Activated T-cell treated with anti-CD3 and anti-CD28 coated beads for 4 hours (primary cell): ENCODE results near the gene C1QTNF2.
"Not testable (repeated sequence)": the region's sequence is repeated elsewhere in the genome, so short reads cannot be mapped to it uniquely, and the experiment has no call there.

Experiments
- DNase-seq: peaks from one replicate; pipeline ENCODE4 v3.0.0-alpha.2; 2020

Gene C1QTNF2

GRCh38 chr5:160370713-160371034 is 248 bp upstream of the C1QTNF2 start:
- DNase-seq: no peak

- no peak for DNase-seq
Observed at GRCh38 chr5:160367885-160368284, 2.5 kb downstream of the C1QTNF2 start.

GRCh38 chr5:160367261-160367660 is 3.2 kb downstream of the C1QTNF2 start:
- DNase-seq: no peak

DNA sequence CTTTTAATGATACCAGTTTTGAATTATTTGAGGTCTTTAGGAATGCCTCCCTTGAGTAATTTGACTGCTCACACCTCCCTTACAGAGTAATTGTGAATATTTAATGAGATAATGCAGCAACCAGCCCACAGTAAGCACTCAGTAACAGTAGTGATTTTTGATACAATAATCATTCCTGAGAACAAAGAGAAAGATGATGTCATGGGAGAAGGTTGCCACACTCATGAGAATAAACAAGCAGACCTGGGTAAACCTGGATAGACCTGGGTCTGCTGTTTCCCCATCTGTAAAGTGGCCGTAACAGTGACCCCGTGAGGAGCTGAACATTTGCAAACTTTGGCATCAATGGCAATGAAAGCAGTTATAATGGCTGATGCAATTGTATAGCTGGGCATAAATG is 4.2 kb downstream of the C1QTNF2 start:
- DNase-seq: no peak

DNA sequence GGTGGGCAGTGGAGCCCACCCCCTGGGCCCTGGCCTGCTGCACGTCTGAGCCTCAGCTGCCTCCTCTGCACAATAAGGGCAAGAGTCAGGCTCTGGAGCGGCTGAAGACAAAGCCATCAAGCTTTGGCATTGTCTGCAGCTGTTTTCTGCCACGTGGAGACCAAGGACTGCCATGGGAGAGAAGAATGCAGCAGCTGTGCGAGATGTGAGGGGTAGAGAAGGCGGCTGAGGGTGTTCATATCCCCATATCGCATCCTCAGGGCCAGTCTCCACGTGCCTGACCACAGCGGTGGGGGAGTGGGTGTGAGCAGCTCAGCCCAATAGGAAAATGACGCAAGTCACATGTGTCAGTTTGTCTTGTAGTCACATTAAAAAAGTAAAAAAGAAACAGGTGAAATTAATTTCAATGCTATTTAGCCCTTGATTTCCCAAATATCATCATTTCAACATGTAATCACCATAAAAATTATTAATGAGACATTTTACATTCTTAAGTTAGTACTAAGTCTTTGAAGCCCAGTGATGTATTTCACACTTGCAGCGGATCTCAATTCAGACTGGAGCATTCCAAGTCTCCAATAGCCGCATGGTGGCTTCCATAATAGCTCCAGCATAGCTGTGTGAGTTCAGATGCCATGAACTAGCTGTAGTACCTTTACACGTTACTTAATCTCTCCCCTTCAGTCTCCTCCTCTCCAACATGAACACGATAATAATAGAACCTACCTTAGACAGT is 6.6 kb downstream of the C1QTNF2 start:
- no peak for DNase-seq

DNA sequence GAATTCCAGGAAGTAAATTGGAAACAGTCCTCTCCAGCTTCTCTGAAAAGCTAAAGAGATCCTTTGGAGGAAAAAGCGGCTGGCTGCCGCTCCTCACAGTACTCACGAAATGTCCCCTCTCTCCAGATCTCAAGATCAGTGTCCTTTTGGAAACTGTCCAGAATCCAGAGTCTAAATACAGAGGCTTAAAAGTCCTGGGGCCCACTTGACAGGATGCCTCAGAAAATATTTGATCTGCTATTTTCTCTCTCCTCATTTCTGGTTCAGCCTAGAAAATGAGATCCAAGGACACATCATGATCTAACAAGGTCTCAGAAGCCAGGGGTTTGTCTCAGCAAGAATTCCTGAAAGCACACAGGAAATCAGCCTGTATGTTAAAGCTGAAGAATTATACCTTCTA is 7.2 kb downstream of the C1QTNF2 start:
- no peak for DNase-seq

GRCh38 chr5:160361624-160362228 is 8.7 kb downstream of the C1QTNF2 start:
- no peak for DNase-seq

DNA sequence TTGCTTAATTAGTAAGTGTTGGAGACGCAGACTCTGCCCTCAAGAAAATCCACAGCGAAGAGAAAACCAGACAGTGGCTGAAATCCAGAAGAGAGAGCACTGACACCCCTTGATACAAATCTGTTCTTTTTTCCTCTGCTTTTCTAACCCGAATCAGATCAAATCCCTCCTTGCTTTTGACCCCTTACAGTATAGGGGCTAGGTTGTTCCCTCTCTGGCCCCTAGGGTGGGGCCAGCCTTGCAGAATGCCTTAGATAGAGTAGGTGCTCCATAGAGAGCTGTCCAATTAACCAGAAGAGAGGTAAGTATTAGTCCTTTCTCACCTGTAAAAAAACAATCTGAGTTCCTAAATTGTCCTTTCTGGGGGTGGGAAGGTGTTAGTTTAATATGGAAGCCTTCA is 10.1 kb downstream of the C1QTNF2 start:
- DNase-seq: no peak

DNA sequence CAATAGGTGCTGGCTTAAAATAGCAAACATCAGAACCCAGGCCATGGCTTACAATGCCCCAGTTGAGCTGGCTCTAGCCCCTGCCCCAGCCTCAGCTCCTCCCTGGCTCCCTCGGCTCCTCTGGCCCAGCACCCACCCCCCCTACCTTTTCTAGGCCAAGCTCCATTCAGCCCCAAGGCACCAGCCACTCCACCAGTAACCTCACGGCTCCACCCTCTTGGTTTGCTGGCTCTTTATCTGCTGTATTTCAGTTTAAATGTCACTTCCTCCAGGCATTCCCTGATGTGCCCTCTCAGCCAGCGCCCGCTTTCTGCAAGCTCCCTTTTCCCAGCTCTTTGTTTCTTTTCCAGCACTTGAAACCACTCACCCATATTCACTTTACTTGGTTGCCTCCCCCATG is 10.6 kb downstream of the C1QTNF2 start:
- no peak for DNase-seq

- DNase-seq: no peak
Observed at GRCh38 chr5:160359242-160359641, 11.2 kb downstream of the C1QTNF2 start.

- DNase-seq: no peak
Observed at GRCh38 chr5:160357861-160358411, 12.5 kb downstream of the C1QTNF2 start.

DNA sequence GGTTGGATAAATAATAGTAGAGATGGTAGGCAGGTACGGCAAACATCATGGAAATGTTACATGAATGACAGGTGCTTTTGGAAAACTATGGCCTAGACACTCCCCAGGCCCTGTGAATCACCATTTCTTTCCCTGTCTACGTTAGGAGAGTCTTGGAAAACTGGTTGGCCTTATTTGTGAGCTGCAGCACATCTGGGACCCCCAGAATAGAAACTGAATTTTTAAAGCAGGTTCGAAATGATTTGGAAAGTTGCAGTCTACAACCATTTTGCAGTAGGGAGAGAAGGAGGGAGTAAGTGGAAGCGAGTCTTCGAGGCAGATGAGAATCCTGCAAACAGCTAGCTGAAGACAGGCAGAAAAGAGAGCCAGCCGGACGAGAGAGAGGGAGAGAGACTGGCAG is 13.0 kb downstream of the C1QTNF2 start:
- DNase-seq: no peak

DNA sequence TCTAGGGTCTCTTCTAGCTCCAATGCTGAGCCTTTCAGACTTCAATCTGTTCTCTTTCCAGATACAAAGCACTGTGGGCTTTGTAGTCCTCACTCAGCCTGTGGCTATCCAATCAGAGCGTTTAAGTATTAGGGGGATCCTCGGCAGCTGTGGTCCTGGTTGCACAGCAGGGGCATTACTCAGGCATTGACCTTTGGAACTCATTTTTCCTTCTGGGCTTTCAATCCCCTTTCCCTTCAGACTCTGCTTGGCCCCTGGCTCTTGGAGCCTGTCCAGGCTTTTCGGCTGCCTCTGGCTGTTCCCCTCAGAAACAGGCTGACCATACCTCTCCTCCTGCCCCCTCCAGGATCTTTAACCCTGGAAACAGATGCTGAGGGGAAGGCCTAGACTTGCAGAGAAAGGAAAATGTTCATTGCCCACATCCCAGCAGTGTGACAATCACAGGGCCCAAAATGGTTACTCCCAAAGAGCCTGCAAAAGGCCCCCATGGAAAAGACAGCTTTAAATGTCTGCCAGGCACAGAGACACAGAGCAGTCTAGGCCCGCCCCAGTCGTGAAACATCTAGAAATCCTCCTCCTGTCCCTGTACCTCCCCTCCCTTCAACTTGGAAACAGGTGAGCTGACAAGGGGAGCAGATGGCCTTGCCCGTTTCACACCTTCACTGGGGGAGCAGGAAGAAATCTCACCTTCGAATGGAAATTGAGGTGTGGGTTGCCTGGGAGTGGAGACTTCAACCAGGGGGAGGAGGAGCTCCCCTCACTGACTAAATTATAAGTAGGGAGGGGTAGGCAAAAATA is 13.7 kb downstream of the C1QTNF2 start:
- DNase-seq: no peak

- no peak for DNase-seq
Observed at GRCh38 chr5:160354666-160355065, 15.8 kb downstream of the C1QTNF2 start.

- DNase-seq: no peak
Observed at GRCh38 chr5:160353379-160353778, 17.0 kb downstream of the C1QTNF2 start.

DNA sequence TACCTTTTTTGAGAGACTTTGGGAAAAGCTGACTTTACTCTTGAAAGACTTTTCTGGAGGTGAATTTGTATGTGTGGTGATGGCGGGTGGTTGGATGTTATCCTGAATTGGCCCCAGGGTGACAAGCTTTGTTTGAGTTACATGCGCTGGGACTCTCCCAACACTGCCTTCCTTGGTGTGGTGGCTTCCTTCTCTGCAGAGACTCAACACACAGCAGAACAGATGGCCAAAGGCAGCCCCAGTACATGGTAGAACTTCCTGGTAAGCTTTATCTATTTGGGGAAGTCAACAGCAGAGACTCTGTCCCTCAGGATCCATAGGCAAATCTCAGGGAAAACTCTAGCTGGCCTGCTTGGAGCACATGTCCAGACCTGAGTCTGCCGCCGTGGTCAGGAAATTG is 18.1 kb downstream of the C1QTNF2 start:
- DNase-seq: no peak

DNA sequence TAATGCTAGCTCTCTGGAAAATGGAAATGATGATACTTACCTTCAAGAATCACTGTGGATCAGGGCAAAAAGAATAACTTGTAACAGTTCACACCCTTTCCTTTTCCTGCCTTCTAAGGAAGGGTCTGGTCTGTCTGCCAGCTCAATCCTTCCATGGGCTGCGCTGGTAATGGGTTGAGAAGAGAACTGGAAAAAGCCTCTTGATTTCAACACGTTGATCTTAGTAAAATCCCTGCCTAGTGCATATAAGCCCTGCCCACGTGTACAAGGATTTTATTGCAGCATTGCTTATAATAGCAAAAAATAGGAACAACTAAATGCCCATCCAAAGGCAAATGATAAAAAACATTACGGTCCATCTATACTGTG is 20.5 kb downstream of the C1QTNF2 start:
- no peak for DNase-seq

DNA sequence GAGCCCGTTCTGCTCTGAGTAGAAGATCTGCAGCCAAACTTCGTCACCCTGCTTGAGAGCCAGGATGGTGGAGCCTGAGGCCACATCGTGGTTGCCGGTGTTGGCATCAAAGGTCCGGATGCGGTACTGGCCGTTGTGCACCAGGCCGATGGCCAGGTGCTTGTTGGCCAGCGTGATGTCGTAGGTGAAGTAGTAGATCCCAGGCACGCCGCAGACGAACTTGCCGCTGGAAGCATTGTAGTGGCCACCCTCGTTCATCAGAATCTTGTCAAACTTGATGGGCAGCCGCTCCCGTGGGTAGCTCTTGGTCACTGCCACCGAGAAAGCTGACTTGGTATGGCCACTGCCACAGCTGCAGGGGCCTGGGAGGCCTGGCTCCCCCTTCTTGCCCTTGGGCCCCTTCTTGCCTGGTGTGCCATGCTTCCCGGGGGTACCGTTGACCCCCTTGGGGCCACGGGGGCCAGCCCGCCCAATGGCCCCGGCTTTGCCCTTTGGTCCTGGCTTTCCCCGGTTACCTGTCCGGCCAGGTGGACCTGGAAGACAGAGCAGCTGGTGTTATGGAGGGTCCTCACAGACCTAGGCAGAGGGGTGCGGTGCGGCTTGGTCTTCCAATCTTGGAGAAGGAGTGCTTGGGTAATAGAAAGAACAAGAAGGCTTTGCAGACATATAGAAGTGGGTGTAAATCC is 21.0 kb downstream of the C1QTNF2 start:
- no peak for DNase-seq

GRCh38 chr5:160348080-160348479 is 22.3 kb downstream of the C1QTNF2 start:
- DNase-seq: no peak

GRCh38 chr5:160347448-160347847 is 23.0 kb downstream of the C1QTNF2 start:
- DNase-seq: no peak

DNA sequence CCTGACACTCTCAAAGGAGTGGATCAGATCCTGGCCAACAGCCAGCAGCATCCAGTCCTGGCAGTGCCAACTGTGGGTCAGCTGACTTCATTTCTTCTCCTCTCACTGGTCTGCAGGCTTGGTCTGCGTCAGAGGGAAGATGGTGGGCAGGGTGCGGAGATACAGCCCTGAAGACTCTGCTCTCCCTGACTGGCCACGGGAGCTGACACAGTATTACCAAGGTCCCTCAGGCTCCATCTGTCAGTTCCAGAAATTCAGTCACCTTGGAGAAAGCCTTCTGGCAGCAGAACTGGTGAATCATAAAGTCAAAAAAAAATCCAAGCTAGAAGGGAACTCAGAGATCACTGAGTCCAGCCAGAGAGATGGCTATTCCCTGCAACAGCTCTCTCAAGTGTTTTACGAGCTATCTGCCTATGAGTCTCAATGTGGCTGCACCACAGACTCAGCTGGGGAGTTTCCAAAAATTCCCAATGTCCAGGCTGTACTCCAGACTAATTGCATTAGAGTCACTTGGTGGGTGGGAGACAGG is 27.9 kb downstream of the C1QTNF2 start:
- no peak for DNase-seq

- no peak for DNase-seq
Observed at GRCh38 chr5:160341309-160341870, 29.0 kb downstream of the C1QTNF2 start.

DNA sequence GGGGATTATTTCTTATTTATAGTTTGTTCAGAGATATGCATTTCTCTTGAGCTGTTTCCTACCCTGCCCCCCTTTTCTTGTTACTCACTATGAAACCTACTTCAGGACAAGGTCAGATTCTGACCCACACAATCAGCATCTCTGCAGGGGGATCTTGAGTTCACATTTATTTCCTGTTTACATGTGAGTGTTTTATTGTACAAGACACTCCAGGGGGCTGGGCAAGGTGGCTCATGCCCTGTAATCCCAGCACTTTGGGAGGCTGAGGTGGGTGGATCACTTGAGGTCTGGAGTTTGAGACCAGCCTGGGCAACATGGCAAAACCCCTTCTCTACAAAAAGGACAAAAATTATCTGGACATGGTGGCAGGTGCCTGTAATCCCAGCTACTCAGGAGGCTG is 29.9 kb downstream of the C1QTNF2 start:
- DNase-seq: not testable (repeated sequence)
